ENCODE data around the gene CLEC14A.

- TF ChIP-seq, protein P1, sequence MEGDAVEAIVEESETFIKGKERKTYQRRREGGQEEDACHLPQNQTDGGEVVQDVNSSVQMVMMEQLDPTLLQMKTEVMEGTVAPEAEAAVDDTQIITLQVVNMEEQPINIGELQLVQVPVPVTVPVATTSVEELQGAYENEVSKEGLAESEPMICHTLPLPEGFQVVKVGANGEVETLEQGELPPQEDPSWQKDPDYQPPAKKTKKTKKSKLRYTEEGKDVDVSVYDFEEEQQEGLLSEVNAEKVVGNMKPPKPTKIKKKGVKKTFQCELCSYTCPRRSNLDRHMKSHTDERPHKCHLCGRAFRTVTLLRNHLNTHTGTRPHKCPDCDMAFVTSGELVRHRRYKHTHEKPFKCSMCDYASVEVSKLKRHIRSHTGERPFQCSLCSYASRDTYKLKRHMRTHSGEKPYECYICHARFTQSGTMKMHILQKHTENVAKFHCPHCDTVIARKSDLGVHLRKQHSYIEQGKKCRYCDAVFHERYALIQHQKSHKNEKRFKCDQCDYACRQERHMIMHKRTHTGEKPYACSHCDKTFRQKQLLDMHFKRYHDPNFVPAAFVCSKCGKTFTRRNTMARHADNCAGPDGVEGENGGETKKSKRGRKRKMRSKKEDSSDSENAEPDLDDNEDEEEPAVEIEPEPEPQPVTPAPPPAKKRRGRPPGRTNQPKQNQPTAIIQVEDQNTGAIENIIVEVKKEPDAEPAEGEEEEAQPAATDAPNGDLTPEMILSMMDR (conservative IDR thresholded peaks at IDR 0.05 in 1 of 2, IDR thresholded peaks at IDR 0.05 in 1 of 2; ENCODE audit: extremely low read depth in 1 of 2, insufficient read depth in 1 of 2, low read depth in 1 of 2, low read length in 2 of 2) = no peak
- no peak for TF ChIP-seq EZH2 (IDR thresholded peaks at IDR 0.05; ENCODE audit: borderline replicate concordance, low read length)
These were observed 46.1 kb upstream of the CLEC14A start for GRCh38 chr14:38302034-38302433.

Measured in mammary epithelial cell (primary cell).